Activated B cell treated with CpG ODN at 0.5 μM for 24 hours (primary cell): Measurements from ENCODE around the gene COA1. TPM values are rescaled to one million over a fixed set of nuclear protein-coding genes. Genes with fewer than 3 reads are reported as not detected.

Experiments
- ATAC-seq: fragments of 200-7000 bp; cut with Tn5 transposase; one replicate; pipeline ENCODE4 v1.10.0; 2021; ENCODE audit warnings: low read depth, mild to moderate bottlenecking, moderate library complexity
- CTCF ChIA-PET: fragments of 350-600 bp; sonication (Branson Sonifier 250); formaldehyde crosslinking; loops from one replicate; lab custom pipeline; 2021; ENCODE audit warnings: antibody characterized with exemption; lab: Charles Lee
- POLR2A ChIA-PET: fragments of 350-600 bp; sonication (Branson Sonifier 250); formaldehyde crosslinking; loops from one replicate; lab custom pipeline; 2021; ENCODE audit warnings: antibody characterized with exemption; lab: Charles Lee
- DNase-seq: peaks from one replicate; pipeline ENCODE4 v3.0.0; 2022
- H3K27ac Mint-ChIP-seq: one replicate; pipeline ENCODE4 v1.8.0; 2020; ENCODE audit warnings: mixed read lengths
- H3K27me3 Mint-ChIP-seq: one replicate; pipeline ENCODE4 v1.8.0; 2021; ENCODE audit warnings: mixed read lengths
- H3K36me3 Mint-ChIP-seq: one replicate; pipeline ENCODE4 v1.8.0; 2021; ENCODE audit warnings: low read depth, mixed read lengths
- H3K4me1 Mint-ChIP-seq: one replicate; pipeline ENCODE4 v1.8.0; 2021; ENCODE audit warnings: mixed read lengths
- H3K4me3 Mint-ChIP-seq: one replicate; pipeline ENCODE4 v1.8.0; 2020; ENCODE audit warnings: mild to moderate bottlenecking, mixed read lengths
- H3K9me3 Mint-ChIP-seq: one replicate; pipeline ENCODE4 v1.8.0; 2020; ENCODE audit warnings: mixed read lengths
- CTCF ChIP-seq: fragments of 200-600 bp; IDR thresholded peaks from one replicate; pipeline ENCODE4 v1.8.0; 2022; ENCODE audit warnings: antibody characterized with exemption, mild to moderate bottlenecking
- intact Hi-C: fragments of 100-400 bp; cut with micrococcal nuclease; formaldehyde crosslinking; loops from one replicate; pipeline ENCODE4 v1.15.1; 2024
- total RNA-seq: library from RNA; stranded (reverse); gene quantifications from 2 replicates; pipeline ENCODE4 v1.2.3, GENCODE V29; 2022

The COA1 gene
- total RNA-seq, 1 donor from 2014 or later, result 56.9 TPM

GRCh38 chr7:43626695-43627094, 102.6 kb downstream of the COA1 start:
- no peak for DNase-seq
- Mint-ChIP-seq H3K4me1 (peaks cover 86% of the 10 kb centered on the region), H3K27me3 (no peaks in the 10 kb centered on the region), H3K9me3 (no peaks in the 10 kb centered on the region), H3K4me3 (no peak overlapping the region), H3K27ac (peak overlapping the region; percentile 85), H3K36me3 (peaks cover 93% of the 10 kb centered on the region)
- ChIA-PET POLR2A (interaction anchor here (1.3 to 2.8 kb wide), 5 partner anchors 19 to 73 kb away, joined by 3 to 27 read pairs (median 6); partner anchors contain the start of gene STK17A), CTCF (interaction anchor here (3.1 to 5.9 kb wide), 2 partner anchors 45 to 74 kb away, joined by 13 to 43 read pairs; partner anchors contain the start of gene STK17A)
- intact Hi-C loops, result loop anchor here (2.0 kb wide), 1 partner anchor 74 kb away; no protein-coding TSS in a partner anchor
- ATAC-seq, result no peak
- no peak for TF ChIP-seq CTCF

- Mint-ChIP-seq H3K4me3 (peak overlapping the region; percentile 29), H3K27ac (peak overlapping the region; percentile 85), H3K4me1 (peaks cover 85% of the 10 kb centered on the region), H3K9me3 (no peaks in the 10 kb centered on the region), H3K36me3 (peaks cover 92% of the 10 kb centered on the region), H3K27me3 (no peaks in the 10 kb centered on the region)
- intact Hi-C loops, result loop anchor here (1.0 to 2.0 kb wide), 3 partner anchors 22 to 75 kb away; no protein-coding TSS in a partner anchor
- ATAC-seq (peak; percentile 55), DNase-seq (no peak)
- ChIA-PET POLR2A (interaction anchor here (1.3 to 2.8 kb wide), 6 partner anchors 14 to 74 kb away, joined by 3 to 27 read pairs (median 6); partner anchors contain the start of gene STK17A), CTCF (interaction anchor here (0.9 to 5.9 kb wide), 4 partner anchors 40 to 74 kb away, joined by 3 to 43 read pairs (median 9); partner anchors contain the start of gene STK17A)
- no peak for TF ChIP-seq CTCF
Measured at GRCh38 chr7:43625980-43626379, 103.3 kb downstream of the COA1 start.

GRCh38 chr7:43625453-43625852, 103.9 kb downstream of the COA1 start:
- Mint-ChIP-seq H3K27me3 (no peaks in the 10 kb centered on the region), H3K36me3 (peaks cover 90% of the 10 kb centered on the region), H3K27ac (peak overlapping the region; percentile 85), H3K9me3 (no peaks in the 10 kb centered on the region), H3K4me3 (peak overlapping the region; percentile 51), H3K4me1 (peaks cover 84% of the 10 kb centered on the region)
- ATAC-seq (peak; percentile 76), DNase-seq (no peak)
- intact Hi-C loops, result loop anchor here (1.0 kb wide), 2 partner anchors 23 to 36 kb away; no protein-coding TSS in a partner anchor
- TF ChIP-seq CTCF, result no peak
- CTCF ChIA-PET, result interaction anchor here (0.9 to 5.9 kb wide), 5 partner anchors 23 to 75 kb away, joined by 3 to 43 read pairs (median 5); partner anchors contain the start of gene STK17A
- POLR2A ChIA-PET, result interaction anchor here (1.3 to 2.8 kb wide), 6 partner anchors 14 to 75 kb away, joined by 3 to 27 read pairs (median 6); partner anchors contain the start of gene STK17A

- ChIA-PET CTCF (no interaction called here), POLR2A (interaction anchor here (0.6 to 7.0 kb wide), 2 partner anchors 41 to 55 kb away, joined by 5 to 41 read pairs; partner anchors contain the start of gene STK17A)
- no peak for TF ChIP-seq CTCF
- H3K9me3 Mint-ChIP-seq, result no peaks in the 10 kb centered on the region
- no peaks in the 10 kb centered on the region for H3K27me3 Mint-ChIP-seq
- peak overlapping the region; percentile 65 for H3K27ac Mint-ChIP-seq
- ATAC-seq (no peak), DNase-seq (no peak)
- H3K36me3 Mint-ChIP-seq, result peaks cover 81% of the 10 kb centered on the region
- H3K4me1 Mint-ChIP-seq, result peaks cover 76% of the 10 kb centered on the region
- H3K4me3 Mint-ChIP-seq, result no peak overlapping the region
- intact Hi-C loops, result no loop called here
Measured at GRCh38 chr7:43624156-43624555, 105.2 kb downstream of the COA1 start.
